IMR-90 (cell line): ENCODE measurements around the gene MIER3. TPM values are rescaled to one million over a fixed set of nuclear protein-coding genes. Genes with fewer than 3 reads are reported as not detected.

Source experiments
- ATAC-seq: fragments of 200-7000 bp; cut with Tn5 transposase; 2 replicates; pipeline ENCODE4 v1.9.1; 2020; ENCODE audit warnings: low read depth, mild to moderate bottlenecking, moderate library complexity
- BruUV-seq: library from RNA; stranded (reverse); fragments of 400-500 nt; replicated peaks from 2 replicates; lab custom pipeline; 2021; lab: Mats Ljungman, UMichigan
- CTCF ChIA-PET: fragments of 300-600 bp; formaldehyde crosslinking; extraction: SDS; loops from one replicate; lab custom pipeline; 2021; ENCODE audit warnings: antibody characterized with exemption; lab: Yijun Ruan, JAX
- POLR2A ChIA-PET: fragments of 300-600 bp; sonication (Branson Sonifier 250); formaldehyde crosslinking; loops from one replicate; lab custom pipeline; 2022; ENCODE audit warnings: antibody characterized with exemption; ENCODE audit not compliant: unreplicated experiment; lab: Charles Lee
- DNase-seq: peaks from one replicate; pipeline ENCODE4 v3.0.0; 2013
- H2AFZ ChIP-seq: replicated peaks from 2 replicates; pipeline ENCODE3; 2013; ENCODE audit warnings: low read length, mild to moderate bottlenecking; ENCODE audit not compliant: poor library complexity
- H2AK5ac ChIP-seq: 2 replicates; pipeline ENCODE4 v1.6.1; 2013; ENCODE audit warnings: low read depth, low read length, inconsistent platforms
- H2AK9ac ChIP-seq: replicated peaks from 2 replicates; pipeline ENCODE3; 2013; ENCODE audit warnings: mild to moderate bottlenecking, low read depth, low read length, moderate library complexity; ENCODE audit not compliant: poor library complexity
- H2BK120ac ChIP-seq: 2 replicates; pipeline ENCODE4 v1.6.1; 2013; ENCODE audit warnings: low read depth, low read length, inconsistent platforms
- H2BK15ac ChIP-seq: 3 replicates; pipeline ENCODE4 v1.6.1; 2013; ENCODE audit warnings: low read depth, low read length, inconsistent platforms
- H2BK20ac ChIP-seq: 2 replicates; pipeline ENCODE4 v1.6.1; 2013; ENCODE audit warnings: low read depth, mild to moderate bottlenecking, inconsistent platforms, low read length, moderate library complexity
- H2BK5ac ChIP-seq: 2 replicates; pipeline ENCODE4 v1.6.1; 2013; ENCODE audit warnings: mild to moderate bottlenecking, low read depth, low read length, inconsistent platforms; ENCODE audit not compliant: poor library complexity, severe bottlenecking
- H3K14ac ChIP-seq: replicated peaks from 2 replicates; pipeline ENCODE4 v1.6.1; 2013; ENCODE audit warnings: low read depth, low read length, inconsistent platforms
- H3K18ac ChIP-seq: 2 replicates; pipeline ENCODE4 v1.6.1; 2013; ENCODE audit warnings: low read depth, low read length, control low read depth
- H3K23ac ChIP-seq: 2 replicates; pipeline ENCODE4 v1.6.1; 2013; ENCODE audit warnings: low read depth, low read length, inconsistent platforms
- H3K27ac ChIP-seq: 2 replicates; pipeline ENCODE4 v1.5.1; 2013; ENCODE audit warnings: mild to moderate bottlenecking, control low read depth, low read length; ENCODE audit not compliant: insufficient read depth
- H3K27me3 ChIP-seq: 2 replicates; pipeline ENCODE4 v1.6.1; 2013; ENCODE audit warnings: low read length; ENCODE audit not compliant: control insufficient read depth, insufficient read depth
- H3K36me3 ChIP-seq: 2 replicates; pipeline ENCODE4 v1.6.1; 2013; ENCODE audit warnings: low read length, mixed read lengths; ENCODE audit not compliant: control insufficient read depth, insufficient read depth
- H3K4ac ChIP-seq: 2 replicates; pipeline ENCODE4 v1.6.1; 2013; ENCODE audit warnings: low read depth, low read length, inconsistent platforms
- H3K4me1 ChIP-seq: 2 replicates; pipeline ENCODE4 v1.6.1; 2013; ENCODE audit warnings: low read length, mixed read lengths; ENCODE audit not compliant: control insufficient read depth, insufficient read depth
- H3K4me2 ChIP-seq: 2 replicates; pipeline ENCODE4 v1.6.1; 2013; ENCODE audit warnings: low read depth, mild to moderate bottlenecking, control low read depth, low read length, moderate library complexity
- H3K4me3 ChIP-seq: 2 replicates; pipeline ENCODE4 v1.5.1; 2013; ENCODE audit warnings: low read depth, mild to moderate bottlenecking, control low read depth, low read length, moderate library complexity; ENCODE audit not compliant: insufficient read depth
- H3K56ac ChIP-seq: 2 replicates; pipeline ENCODE4 v1.6.1; 2013; ENCODE audit warnings: low read length, inconsistent platforms; ENCODE audit not compliant: insufficient read depth; ENCODE audit errors: extremely low read depth
- H3K79me1 ChIP-seq, 2 experiments: 2 replicates each; pipeline ENCODE4 v1.6.1; 2013; ENCODE audit warnings: low read length in 2 of 2, inconsistent platforms in 1 of 2, low read depth in 1 of 2
- H3K9ac ChIP-seq: 2 replicates; pipeline ENCODE4 v1.6.1; 2013; ENCODE audit warnings: low read depth, low read length, control low read depth
- H3K9me1 ChIP-seq: 2 replicates; pipeline ENCODE4 v1.6.1; 2013; ENCODE audit warnings: low read length, inconsistent platforms; ENCODE audit not compliant: insufficient read depth
- H3K9me3 ChIP-seq: 2 replicates; pipeline ENCODE4 v1.6.1; 2013; ENCODE audit warnings: low read length; ENCODE audit not compliant: control insufficient read depth, insufficient read depth
- H4K20me1 ChIP-seq: 2 replicates; pipeline ENCODE4 v1.6.1; 2013; ENCODE audit warnings: low read length, inconsistent platforms; ENCODE audit not compliant: insufficient read depth
- H4K5ac ChIP-seq: 2 replicates; pipeline ENCODE4 v1.6.1; 2013; ENCODE audit warnings: mild to moderate bottlenecking, low read depth, low read length, control low read depth
- H4K8ac ChIP-seq, 2 experiments: 2 replicates each; pipeline ENCODE4 v1.6.1; 2013; ENCODE audit warnings: low read depth in 2 of 2, low read length in 2 of 2, control low read depth in 1 of 2, inconsistent platforms in 1 of 2
- H4K91ac ChIP-seq: 2 replicates; pipeline ENCODE4 v1.6.1; 2013; ENCODE audit warnings: low read depth, low read length, inconsistent platforms; ENCODE audit not compliant: insufficient read depth
- BHLHE40 ChIP-seq: fragments of 150-350 bp; IDR thresholded peaks from 2 replicates; pipeline ENCODE4 v1.6.1; 2016; ENCODE audit warnings: mild to moderate bottlenecking, low read depth, low read length
- MAFK ChIP-seq: IDR thresholded peaks from 2 replicates; pipeline ENCODE4 v1.6.1; 2012; ENCODE audit warnings: low read depth, low read length, improper control_type of control experiment
- MAZ ChIP-seq: IDR thresholded peaks from 2 replicates; pipeline ENCODE4 v1.6.1; 2012; ENCODE audit warnings: low read depth, mild to moderate bottlenecking, low read length, improper control_type of control experiment, moderate library complexity, borderline replicate concordance
- SMC3 ChIP-seq: fragments of 150-350 bp; IDR thresholded peaks from 2 replicates; pipeline ENCODE4 v1.6.1; 2016; ENCODE audit warnings: low read depth, mild to moderate bottlenecking, antibody characterized with exemption, low read length, moderate library complexity
- WGBS, 2 experiments: methylation state at CpG; one replicate each; pipeline versions ENCODE4 v1.1.5 to v1.1.7; 2013; ENCODE audit warnings: missing lambda C conversion rate in 2 of 2; ENCODE audit not compliant: insufficient read length in 1 of 2; ENCODE audit errors: extremely low coverage in 2 of 2; 5-methylcytosine and 5-hydroxymethylcytosine counted together
- dilution Hi-C: fragments of 300-500 bp; cut with HindIII; formaldehyde crosslinking; loops from one replicate; pipeline ENCODE4 v1.14.3; 2018; ENCODE audit warnings: low sequenced_read_pairs; ENCODE audit not compliant: unreplicated experiment
- in situ Hi-C: fragments of 300-500 bp; cut with MboI; formaldehyde crosslinking; loops from 3 replicates; pipeline ENCODE4 v1.14.3; 2019; ENCODE audit warnings: low sequenced_read_pairs, inconsistent platforms, mixed read lengths
- intact Hi-C: fragments of 100-400 bp; cut with micrococcal nuclease; formaldehyde crosslinking; loops from 2 replicates; pipeline ENCODE4 v1.10.0; 2022
- polyA plus RNA-seq, 3 experiments: library from polyadenylated mRNA; depleted of rRNA; stranded (reverse); fragments of >200 nt; gene quantifications; 2 replicates each; pipeline ENCODE4 v1.2.3, GENCODE V29; 2012; ENCODE audit warnings: low replicate concordance in 1 of 3
- total RNA-seq: library from RNA; depleted of rRNA; stranded (reverse); fragments of >200 nt; gene quantifications from 2 replicates; pipeline ENCODE4 v1.2.3, GENCODE V29; 2012
- TF ChIP-seq, protein P1 (sequence below): fragments of 150-350 bp; IDR thresholded peaks from 2 replicates; pipeline ENCODE4 v1.6.1; 2016; ENCODE audit warnings: low read depth, mild to moderate bottlenecking, low read length, moderate library complexity, borderline replicate concordance
- TF ChIP-seq, protein P2 (sequence below): conservative IDR thresholded peaks from 2 replicates; pipeline ENCODE4 v1.5.1; 2012; ENCODE audit warnings: mild to moderate bottlenecking, low read depth, low read length, improper control_type of control experiment
- TF ChIP-seq, protein P3 (sequence below): fragments of 150-350 bp; IDR thresholded peaks from 2 replicates; pipeline ENCODE4 v1.6.1; 2017; ENCODE audit warnings: mild to moderate bottlenecking, antibody characterized with exemption, low read length, low read depth

The MIER3 gene
- total and polyA plus RNA-seq, 2 of the 4 experiments (the other 2 are of a cell fraction), result 6.4 to 22.9 TPM

DNA sequence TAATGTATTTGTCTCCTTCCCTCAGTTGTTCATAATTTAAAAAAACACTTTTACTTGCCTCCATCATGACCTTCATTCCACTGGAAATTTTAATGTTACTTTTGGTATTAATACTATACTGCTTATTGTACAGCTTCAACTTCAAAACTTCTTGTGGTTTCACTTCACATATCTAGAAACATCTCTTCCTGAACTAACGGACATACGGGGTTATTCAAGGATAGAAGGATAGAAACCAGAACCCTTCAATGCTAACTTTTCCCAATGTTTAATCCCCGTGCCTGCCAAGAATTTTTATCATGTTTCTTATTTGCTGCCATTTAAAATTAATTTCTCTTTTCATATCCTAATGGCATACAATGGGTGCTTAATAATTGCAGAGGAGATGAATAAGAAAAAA is 78.9 kb downstream of the MIER3 start:
- Histone ChIP-seq H3K27me3 (no peaks in the 10 kb centered on the region), H3K9me1 (no peaks in the 10 kb centered on the region; the same call in 1 of the 2 replicates), H3K79me1 (peaks cover 10 to 14% of the 10 kb centered on the region in 2 experiments), H2AK5ac (no peak overlapping the region), H3K23ac (no peak overlapping the region), H3K4me2 (no peak overlapping the region), H3K18ac (no peak overlapping the region), H2BK5ac (no peak overlapping the region), H3K14ac (no peak overlapping the region), H3K9me3 (no peaks in the 10 kb centered on the region), H3K4me1 (no peaks in the 10 kb centered on the region), H3K27ac (no peak overlapping the region), H4K91ac (no peak overlapping the region), H3K56ac (no peak overlapping the region), H4K5ac (no peak overlapping the region), H2BK20ac (no peak overlapping the region), H2AK9ac (no peak overlapping the region), H4K20me1 (no peaks in the 10 kb centered on the region; the same call in 1 of the 2 replicates), H3K4ac (no peak overlapping the region), H4K8ac (no peak overlapping the region), H2BK120ac (no peak overlapping the region), H2AFZ (no peak overlapping the region), H3K4me3 (no peak overlapping the region), H2BK15ac (no peak overlapping the region), H3K9ac (no peak overlapping the region), H3K36me3 (peaks cover 33% of the 10 kb centered on the region)
- BruUV-seq, result no TSS peak
- ATAC-seq (no peak), DNase-seq (no peak)
- intact Hi-C loops, result loop anchor here (5.0 to 10.0 kb wide), 2 partner anchors 54 to 1588 kb away; no protein-coding TSS in a partner anchor
- TF ChIP-seq MAFK, result no peak
- no peak for TF ChIP-seq SMC3
- TF ChIP-seq, protein P1, sequence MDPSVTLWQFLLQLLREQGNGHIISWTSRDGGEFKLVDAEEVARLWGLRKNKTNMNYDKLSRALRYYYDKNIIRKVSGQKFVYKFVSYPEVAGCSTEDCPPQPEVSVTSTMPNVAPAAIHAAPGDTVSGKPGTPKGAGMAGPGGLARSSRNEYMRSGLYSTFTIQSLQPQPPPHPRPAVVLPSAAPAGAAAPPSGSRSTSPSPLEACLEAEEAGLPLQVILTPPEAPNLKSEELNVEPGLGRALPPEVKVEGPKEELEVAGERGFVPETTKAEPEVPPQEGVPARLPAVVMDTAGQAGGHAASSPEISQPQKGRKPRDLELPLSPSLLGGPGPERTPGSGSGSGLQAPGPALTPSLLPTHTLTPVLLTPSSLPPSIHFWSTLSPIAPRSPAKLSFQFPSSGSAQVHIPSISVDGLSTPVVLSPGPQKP, result no peak
- TF ChIP-seq MAZ, result no peak
- TF ChIP-seq BHLHE40, result no peak
- TF ChIP-seq, protein P2, sequence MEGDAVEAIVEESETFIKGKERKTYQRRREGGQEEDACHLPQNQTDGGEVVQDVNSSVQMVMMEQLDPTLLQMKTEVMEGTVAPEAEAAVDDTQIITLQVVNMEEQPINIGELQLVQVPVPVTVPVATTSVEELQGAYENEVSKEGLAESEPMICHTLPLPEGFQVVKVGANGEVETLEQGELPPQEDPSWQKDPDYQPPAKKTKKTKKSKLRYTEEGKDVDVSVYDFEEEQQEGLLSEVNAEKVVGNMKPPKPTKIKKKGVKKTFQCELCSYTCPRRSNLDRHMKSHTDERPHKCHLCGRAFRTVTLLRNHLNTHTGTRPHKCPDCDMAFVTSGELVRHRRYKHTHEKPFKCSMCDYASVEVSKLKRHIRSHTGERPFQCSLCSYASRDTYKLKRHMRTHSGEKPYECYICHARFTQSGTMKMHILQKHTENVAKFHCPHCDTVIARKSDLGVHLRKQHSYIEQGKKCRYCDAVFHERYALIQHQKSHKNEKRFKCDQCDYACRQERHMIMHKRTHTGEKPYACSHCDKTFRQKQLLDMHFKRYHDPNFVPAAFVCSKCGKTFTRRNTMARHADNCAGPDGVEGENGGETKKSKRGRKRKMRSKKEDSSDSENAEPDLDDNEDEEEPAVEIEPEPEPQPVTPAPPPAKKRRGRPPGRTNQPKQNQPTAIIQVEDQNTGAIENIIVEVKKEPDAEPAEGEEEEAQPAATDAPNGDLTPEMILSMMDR, result no peak
- TF ChIP-seq, protein P3, sequence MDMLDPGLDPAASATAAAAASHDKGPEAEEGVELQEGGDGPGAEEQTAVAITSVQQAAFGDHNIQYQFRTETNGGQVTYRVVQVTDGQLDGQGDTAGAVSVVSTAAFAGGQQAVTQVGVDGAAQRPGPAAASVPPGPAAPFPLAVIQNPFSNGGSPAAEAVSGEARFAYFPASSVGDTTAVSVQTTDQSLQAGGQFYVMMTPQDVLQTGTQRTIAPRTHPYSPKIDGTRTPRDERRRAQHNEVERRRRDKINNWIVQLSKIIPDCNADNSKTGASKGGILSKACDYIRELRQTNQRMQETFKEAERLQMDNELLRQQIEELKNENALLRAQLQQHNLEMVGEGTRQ, result no peak
- dilution Hi-C loops, result no loop called here
- no CpG with 5 or more reads among the region's 3 CpGs for WGBS, 2 experiments
- CTCF ChIA-PET, result no interaction called here
- POLR2A ChIA-PET, result no interaction called here
- in situ Hi-C loops, result no loop called here
